PC-3 (cell line): ENCODE results near the gene GLB1L2. TPM values are rescaled to one million over a fixed set of nuclear protein-coding genes. Genes with fewer than 3 reads are reported as not detected.

Experiments
- ATAC-seq: fragments of 200-7000 bp; cut with Tn5 transposase; 2 replicates; pipeline ENCODE4 v1.9.1; 2020; ENCODE audit warnings: mild to moderate bottlenecking, moderate library complexity
- BruUV-seq: library from RNA; stranded (reverse); fragments of 400-500 nt; replicated peaks from 2 replicates; lab custom pipeline; 2021; lab: Mats Ljungman, UMichigan
- CTCF ChIA-PET: fragments of 300-600 bp; sonication (Branson Sonifier 250); formaldehyde crosslinking; loops from one replicate; lab custom pipeline; 2022; ENCODE audit warnings: antibody characterized with exemption; lab: Charles Lee
- POLR2A ChIA-PET: fragments of 300-600 bp; sonication (Branson Sonifier 250); formaldehyde crosslinking; loops from one replicate; lab custom pipeline; 2022; ENCODE audit warnings: antibody characterized with exemption; ENCODE audit not compliant: unreplicated experiment; lab: Charles Lee
- DNase-seq: peaks from one replicate; pipeline ENCODE4 v3.0.0-alpha.2; 2015
- H2AFZ ChIP-seq: fragments of 300-600 bp; sonication (generic); 2 replicates; pipeline ENCODE4 v1.6.0; 2016; ENCODE audit warnings: antibody characterized with exemption, low read length
- H3F3A ChIP-seq: fragments of 300-600 bp; sonication (generic); one replicate; pipeline ENCODE4 v1.6.0; 2017; ENCODE audit warnings: antibody characterized with exemption, low read length, control low read depth, mild to moderate bottlenecking; ENCODE audit not compliant: unreplicated experiment
- H3K27ac ChIP-seq: fragments of 300-600 bp; sonication (generic); 2 replicates; pipeline ENCODE4 v1.5.1; 2016; ENCODE audit warnings: mild to moderate bottlenecking, low read length
- H3K27me3 ChIP-seq: fragments of 300-600 bp; sonication (generic); 2 replicates; pipeline ENCODE4 v1.6.1; 2016; ENCODE audit warnings: low read length, mixed read lengths
- H3K36me3 ChIP-seq: fragments of 300-600 bp; sonication (generic); 2 replicates; pipeline ENCODE4 v1.6.1; 2016; ENCODE audit warnings: low read depth, mixed run types, low read length, mixed read lengths
- H3K4me1 ChIP-seq: fragments of 300-600 bp; sonication (generic); 2 replicates; pipeline ENCODE4 v1.5.1; 2016; ENCODE audit warnings: low read length; ENCODE audit not compliant: insufficient read depth
- H3K4me2 ChIP-seq: fragments of 300-600 bp; sonication (generic); 2 replicates; pipeline ENCODE4 v1.6.0; 2016; ENCODE audit warnings: low read length
- H3K4me3 ChIP-seq: fragments of 300-600 bp; sonication (generic); 2 replicates; pipeline ENCODE4 v1.5.1; 2016; ENCODE audit warnings: mild to moderate bottlenecking, low read length, mixed read lengths
- H3K79me2 ChIP-seq: fragments of 300-600 bp; sonication (generic); 2 replicates; pipeline ENCODE4 v1.6.1; 2017; ENCODE audit warnings: low read length, mixed read lengths
- H3K9ac ChIP-seq: fragments of 300-600 bp; sonication (generic); 2 replicates; pipeline ENCODE4 v1.6.0; 2016; ENCODE audit warnings: mild to moderate bottlenecking, low read length
- H3K9me2 ChIP-seq: fragments of 300-600 bp; sonication (generic); replicated peaks from 2 replicates; pipeline ENCODE4 v1.6.1; 2016; ENCODE audit warnings: mixed run types, low read length, mixed read lengths
- H3K9me3 ChIP-seq: fragments of 300-600 bp; sonication (generic); 2 replicates; pipeline ENCODE4 v1.6.1; 2016; ENCODE audit warnings: low read length, mixed read lengths
- H4K20me1 ChIP-seq: fragments of 300-600 bp; sonication (generic); 2 replicates; pipeline ENCODE4 v1.6.1; 2016; ENCODE audit warnings: low read length, mixed read lengths
- CTCF ChIP-seq: fragments of 300-600 bp; sonication (generic); conservative IDR thresholded peaks from 2 replicates; pipeline ENCODE4 v1.5.1; 2017; ENCODE audit warnings: antibody characterized with exemption, low read depth, mild to moderate bottlenecking, low read length
- EZH2 ChIP-seq: fragments of 300-600 bp; sonication (generic); IDR thresholded peaks from one replicate; pipeline ENCODE4 v1.6.1; 2017; ENCODE audit warnings: antibody characterized with exemption, mild to moderate bottlenecking, low read length; ENCODE audit not compliant: unreplicated experiment
- EZH2phosphoT487 ChIP-seq: fragments of 300-600 bp; sonication (generic); IDR thresholded peaks from 2 replicates; pipeline ENCODE4 v1.6.1; 2018; ENCODE audit warnings: mild to moderate bottlenecking, antibody characterized with exemption, low read length, borderline replicate concordance
- intact Hi-C: fragments of 100-400 bp; cut with micrococcal nuclease; formaldehyde crosslinking; loops from 2 replicates; pipeline ENCODE4 v1.9.0; 2023
- total RNA-seq: library from RNA; depleted of rRNA; stranded (reverse); fragments of >200 nt; gene quantifications from 2 replicates; pipeline ENCODE4 v1.2.3, GENCODE V29; 2014

Gene GLB1L2
- total RNA-seq, 1 experiment from 2014 or later: 0.62 TPM

- DNase-seq (no peak), ATAC-seq (no peak)
- no peak overlapping the region for H2AFZ ChIP-seq
- no peaks in the 10 kb centered on the region for H3K79me2 ChIP-seq
- POLR2A ChIA-PET: no interaction called here
- CTCF ChIA-PET: no interaction called here
- H3K4me3 ChIP-seq: no peak overlapping the region
- H3K9ac ChIP-seq: no peak overlapping the region
- peaks cover 64% of the 10 kb centered on the region for H3K27me3 ChIP-seq
- no TSS peak for BruUV-seq
- no peaks in the 10 kb centered on the region for H3K36me3 ChIP-seq
- H4K20me1 ChIP-seq: no peaks in the 10 kb centered on the region
- TF ChIP-seq EZH2 (no peak), EZH2phosphoT487 (no peak), CTCF (no peak)
- H3K4me1 ChIP-seq: no peaks in the 10 kb centered on the region
- H3F3A ChIP-seq: no peaks in the 10 kb centered on the region
- intact Hi-C loops: no loop called here
- no peaks in the 10 kb centered on the region for H3K9me2 ChIP-seq
- H3K9me3 ChIP-seq: no peaks in the 10 kb centered on the region
- H3K27ac ChIP-seq: no peak overlapping the region
- no peak overlapping the region for H3K4me2 ChIP-seq
These were observed 41.8 kb downstream of the GLB1L2 start for GRCh38 chr11:134373591-134374052.

GRCh38 chr11:134374171-134374570, 42.4 kb downstream of the GLB1L2 start:
- H2AFZ ChIP-seq: no peak overlapping the region
- no peak overlapping the region for H3K4me3 ChIP-seq
- H3K9me3 ChIP-seq: no peaks in the 10 kb centered on the region
- BruUV-seq: no TSS peak
- ATAC-seq: no peak
- no peaks in the 10 kb centered on the region for H3K36me3 ChIP-seq
- H3K79me2 ChIP-seq: no peaks in the 10 kb centered on the region
- no peaks in the 10 kb centered on the region for H3K9me2 ChIP-seq
- H4K20me1 ChIP-seq: no peaks in the 10 kb centered on the region
- H3K9ac ChIP-seq: no peak overlapping the region
- intact Hi-C loops: no loop called here
- H3F3A ChIP-seq: no peaks in the 10 kb centered on the region
- POLR2A ChIA-PET: no interaction called here
- no peak for DNase-seq
- TF ChIP-seq EZH2phosphoT487 (no peak), CTCF (no peak), EZH2 (no peak)
- CTCF ChIA-PET: no interaction called here
- H3K4me1 ChIP-seq: no peaks in the 10 kb centered on the region
- H3K27me3 ChIP-seq: peaks cover 61% of the 10 kb centered on the region
- no peak overlapping the region for H3K4me2 ChIP-seq
- no peak overlapping the region for H3K27ac ChIP-seq

GRCh38 chr11:134374891-134375550, 43.2 kb downstream of the GLB1L2 start:
- Histone ChIP-seq H3K36me3 (no peaks in the 10 kb centered on the region), H3K4me2 (no peak overlapping the region), H3K4me1 (no peaks in the 10 kb centered on the region), H3K9me2 (no peaks in the 10 kb centered on the region), H3K27ac (no peak overlapping the region), H4K20me1 (no peaks in the 10 kb centered on the region), H3K4me3 (no peak overlapping the region), H3K9me3 (no peaks in the 10 kb centered on the region), H2AFZ (no peak overlapping the region), H3K9ac (no peak overlapping the region), H3F3A (no peaks in the 10 kb centered on the region), H3K79me2 (no peaks in the 10 kb centered on the region), H3K27me3 (peaks cover 63% of the 10 kb centered on the region)
- ATAC-seq: no peak
- intact Hi-C loops: no loop called here
- POLR2A ChIA-PET: no interaction called here
- BruUV-seq: no TSS peak
- TF ChIP-seq EZH2phosphoT487: no peak
- no peak for TF ChIP-seq CTCF
- TF ChIP-seq EZH2: no peak
- no peak for DNase-seq
- CTCF ChIA-PET: no interaction called here
